C4-2B (cell line): ENCODE results near the gene PYM1.
"Not testable (repeated sequence)": the region's sequence is repeated elsewhere in the genome, so short reads cannot be mapped to it uniquely, and the experiment has no call there.

ENCODE experiments used
- H3K27ac ChIP-seq: fragments of 450-650 bp; 2 replicates; pipeline ENCODE4 v1.5.1; 2017
- ZFX ChIP-seq: fragments of 450-650 bp; IDR thresholded peaks from 2 replicates; pipeline ENCODE4 v1.6.1; 2017
- TF ChIP-seq, protein P1 (sequence below): fragments of 450-650 bp; conservative IDR thresholded peaks from 2 replicates; pipeline ENCODE4 v1.5.1; 2017; ENCODE audit warnings: mild to moderate bottlenecking

The PYM1 gene

DNA sequence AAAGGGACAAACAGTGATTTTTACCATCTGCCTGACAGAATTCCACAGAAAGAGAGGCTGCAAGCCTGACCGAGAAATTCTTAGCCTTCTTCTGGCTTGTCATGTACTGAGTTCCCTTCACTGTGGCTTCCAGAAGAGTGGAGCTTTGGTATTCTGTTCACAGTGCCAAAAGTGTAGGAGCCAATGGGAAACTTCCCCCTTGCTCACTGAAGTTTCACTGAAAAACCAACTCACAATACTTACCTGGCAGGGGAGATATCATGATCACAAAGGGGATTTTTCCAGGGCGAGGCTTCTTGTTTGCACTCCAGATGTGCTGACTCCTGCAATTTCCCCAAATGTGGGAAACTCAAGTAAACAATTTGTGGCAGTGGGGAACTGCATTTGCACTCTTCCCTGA lies 53.3 kb downstream of the PYM1 start:
- TF ChIP-seq, protein P1, sequence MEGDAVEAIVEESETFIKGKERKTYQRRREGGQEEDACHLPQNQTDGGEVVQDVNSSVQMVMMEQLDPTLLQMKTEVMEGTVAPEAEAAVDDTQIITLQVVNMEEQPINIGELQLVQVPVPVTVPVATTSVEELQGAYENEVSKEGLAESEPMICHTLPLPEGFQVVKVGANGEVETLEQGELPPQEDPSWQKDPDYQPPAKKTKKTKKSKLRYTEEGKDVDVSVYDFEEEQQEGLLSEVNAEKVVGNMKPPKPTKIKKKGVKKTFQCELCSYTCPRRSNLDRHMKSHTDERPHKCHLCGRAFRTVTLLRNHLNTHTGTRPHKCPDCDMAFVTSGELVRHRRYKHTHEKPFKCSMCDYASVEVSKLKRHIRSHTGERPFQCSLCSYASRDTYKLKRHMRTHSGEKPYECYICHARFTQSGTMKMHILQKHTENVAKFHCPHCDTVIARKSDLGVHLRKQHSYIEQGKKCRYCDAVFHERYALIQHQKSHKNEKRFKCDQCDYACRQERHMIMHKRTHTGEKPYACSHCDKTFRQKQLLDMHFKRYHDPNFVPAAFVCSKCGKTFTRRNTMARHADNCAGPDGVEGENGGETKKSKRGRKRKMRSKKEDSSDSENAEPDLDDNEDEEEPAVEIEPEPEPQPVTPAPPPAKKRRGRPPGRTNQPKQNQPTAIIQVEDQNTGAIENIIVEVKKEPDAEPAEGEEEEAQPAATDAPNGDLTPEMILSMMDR = no peak
- TF ChIP-seq ZFX = no peak
- no peak overlapping the region for H3K27ac ChIP-seq

DNA sequence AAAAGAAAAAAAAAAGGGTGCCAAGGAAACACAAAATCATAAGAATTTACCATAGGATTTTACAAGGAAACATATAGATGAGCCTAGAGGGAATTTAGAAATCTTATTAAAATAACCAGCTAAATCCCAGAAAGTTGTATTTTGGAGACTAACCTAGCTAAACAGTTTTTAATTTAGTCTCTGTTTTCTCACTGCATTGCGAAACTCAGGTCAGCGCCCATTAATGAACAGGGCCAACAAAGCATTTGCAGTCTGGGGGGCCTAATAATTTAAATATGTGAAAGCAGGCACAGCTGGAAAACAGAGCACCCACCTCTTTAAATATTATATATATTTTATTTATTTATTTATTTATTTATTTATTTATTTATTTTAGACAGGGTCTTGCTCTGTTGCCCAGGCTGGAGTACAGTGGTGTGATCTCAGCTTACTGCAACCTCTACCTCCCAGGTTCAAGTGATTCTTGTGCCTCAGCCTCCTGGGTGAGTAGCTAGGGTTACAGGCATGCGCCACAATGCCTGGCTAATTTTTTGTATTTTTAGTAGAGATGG lies 61.2 kb downstream of the PYM1 start:
- H3K27ac ChIP-seq = not testable (repeated sequence)

DNA sequence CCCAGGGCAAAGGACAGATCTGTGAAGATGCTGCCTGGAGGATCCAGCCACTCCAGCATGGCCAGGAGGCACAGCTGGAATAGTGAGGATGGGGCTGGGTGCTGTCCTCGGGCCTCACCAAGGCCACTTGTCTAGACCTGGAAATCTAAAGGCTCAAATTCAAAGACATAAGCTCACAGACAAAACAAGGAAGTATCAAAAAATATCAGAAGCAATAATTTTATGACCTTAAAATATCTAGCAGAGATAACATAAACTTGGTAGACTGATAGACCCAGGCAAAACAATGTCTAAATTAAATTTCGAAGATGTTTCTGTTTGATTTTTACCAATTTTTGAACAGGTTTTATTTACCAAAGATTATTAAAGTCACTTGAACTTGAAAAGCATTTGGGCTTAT lies 62.4 kb downstream of the PYM1 start:
- TF ChIP-seq, protein P1 = no peak
- no peak for TF ChIP-seq ZFX
- H3K27ac ChIP-seq = no peak overlapping the region

DNA sequence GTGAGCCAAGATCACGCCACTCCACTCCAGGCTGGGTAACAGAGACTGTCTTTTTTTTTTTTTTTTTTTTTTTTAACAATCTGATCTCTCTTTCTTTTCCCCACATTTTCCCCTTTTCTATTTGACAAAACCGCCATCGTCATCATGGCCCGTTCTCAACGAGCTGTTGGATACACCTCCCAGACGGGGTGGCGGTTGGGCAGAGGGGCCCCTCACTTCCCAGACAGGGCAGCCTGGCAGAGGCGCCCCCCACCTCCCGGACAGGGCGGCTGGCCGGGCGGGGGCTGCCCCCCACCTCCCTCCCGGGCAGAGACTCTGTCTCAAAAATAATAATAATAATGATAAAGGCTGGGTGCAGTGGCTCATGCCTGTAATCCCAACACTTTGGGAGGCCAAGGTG lies 64.8 kb downstream of the PYM1 start:
- H3K27ac ChIP-seq = not testable (repeated sequence)

DNA sequence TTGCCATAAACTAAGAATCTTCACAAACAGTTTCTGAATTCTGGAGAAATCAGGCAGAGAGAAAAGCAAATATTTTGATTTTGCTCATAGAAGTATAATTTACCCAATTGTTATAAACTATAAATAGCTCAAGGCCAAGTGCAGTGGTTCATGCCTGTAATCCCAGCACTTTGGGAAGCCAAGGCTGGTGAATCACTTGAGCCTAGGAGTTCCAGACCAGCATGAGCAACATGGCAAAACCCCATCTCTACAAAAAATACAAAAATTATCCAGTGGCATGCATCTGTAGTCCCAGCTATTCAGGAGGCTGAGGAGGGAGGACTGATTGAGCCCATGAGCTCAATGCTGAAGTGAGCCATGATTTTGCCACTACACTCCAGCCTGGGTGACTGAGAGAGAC lies 65.4 kb downstream of the PYM1 start:
- no peak overlapping the region for H3K27ac ChIP-seq
- TF ChIP-seq ZFX = no peak
- TF ChIP-seq, protein P1 = no peak

DNA sequence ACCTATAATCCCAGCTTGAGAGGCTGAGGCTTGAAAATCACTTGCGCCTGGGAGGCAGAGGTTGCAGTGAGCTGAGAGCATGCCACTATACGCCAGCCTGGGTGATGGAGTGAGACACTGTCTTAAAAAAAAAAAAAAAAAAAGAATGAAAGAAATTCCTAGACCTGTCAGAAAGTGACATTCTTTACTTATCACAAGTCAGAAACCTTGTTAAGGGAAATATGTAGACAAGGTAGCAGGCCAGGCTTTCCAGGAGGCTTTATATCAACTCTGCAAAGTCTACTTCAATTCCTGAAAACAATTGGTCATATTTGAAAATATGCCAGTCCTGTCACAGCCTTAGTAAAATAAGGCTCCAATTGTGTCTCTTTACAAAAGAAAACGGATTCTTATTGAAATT lies 65.8 kb downstream of the PYM1 start:
- no peak overlapping the region for H3K27ac ChIP-seq
- no peak for TF ChIP-seq ZFX
- TF ChIP-seq, protein P1 = no peak

DNA sequence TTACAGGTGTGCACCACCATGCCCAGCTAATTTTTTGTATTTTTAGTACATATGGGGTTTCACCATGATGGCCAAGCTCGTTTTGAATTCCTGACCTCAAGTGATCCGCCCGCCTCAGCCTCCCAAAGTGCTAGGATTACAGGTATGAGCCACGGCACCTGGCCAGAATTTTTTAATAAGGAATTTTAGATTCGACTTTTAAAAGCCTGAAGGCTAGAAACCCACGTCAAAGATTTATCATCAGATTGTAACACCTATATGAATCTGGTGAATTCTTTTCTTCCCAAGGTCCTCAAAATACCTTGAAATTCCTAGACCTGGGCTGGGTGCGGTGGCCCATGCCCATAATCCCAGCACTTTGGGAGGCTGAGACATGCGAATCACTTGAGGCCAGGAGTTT lies 66.3 kb downstream of the PYM1 start:
- TF ChIP-seq, protein P1 = no peak
- no peak for TF ChIP-seq ZFX
- H3K27ac ChIP-seq = no peak overlapping the region

DNA sequence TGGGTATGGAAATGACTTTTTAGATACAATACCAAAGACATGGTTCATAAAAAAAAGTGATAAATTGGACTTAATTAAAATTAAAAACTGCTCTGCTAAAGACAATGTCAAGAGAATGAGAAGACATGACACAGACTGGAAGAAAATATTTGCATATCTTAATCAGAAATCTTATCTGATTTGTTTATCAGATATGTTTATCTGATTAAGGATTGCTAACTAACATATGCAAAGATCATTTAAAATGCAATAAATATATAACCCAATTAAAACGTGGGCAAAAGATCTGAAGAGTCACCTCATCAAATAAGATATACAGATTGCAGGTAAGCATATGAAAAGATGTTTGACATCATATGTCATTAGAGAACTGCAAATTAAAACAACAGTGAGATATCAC lies 75.0 kb downstream of the PYM1 start:
- TF ChIP-seq, protein P1 = no peak
- TF ChIP-seq ZFX = no peak
- no peak overlapping the region for H3K27ac ChIP-seq
